ENCODE results near the gene DCAF11. TPM values are rescaled to one million over a fixed set of nuclear protein-coding genes. Genes with fewer than 3 reads are reported as not detected.

DCAF11 gene
- 10 to 100 TPM; 79.4 to 84.0 TPM for total RNA-seq

GRCh38 chr14:24114532-24115421, at the start of gene DCAF11, which contains the start of gene NRL:
DCAF11 (plus strand) TSS chr14:24114777; CDS start chr14:24115595, 818 bp downstream.
NRL (minus strand) TSS chr14:24114949; CDS start chr14:24082848, 32,101 bp downstream.
- CTCF ChIA-PET: interaction anchor here (0.7 to 4.1 kb wide), 10 partner anchors 9 to 128 kb away, joined by 3 to 20 read pairs (median 8); partner anchors contain the start of genes IRF9, PSME1, PSME2 and RNF31
- peak; percentile 99 for DNase-seq
- Mint-ChIP-seq H3K36me3 (ENCODE audit: low read depth) (peaks cover 33% of the 10 kb centered on the region), H3K27me3 (ENCODE audit: low read depth) (no peaks in the 10 kb centered on the region), H3K4me3 (peak within 1 kb of the TSS; percentile 99), H3K4me1 (ENCODE audit: low read depth) (peaks cover 18% of the 10 kb centered on the region), H3K9me3 (no peaks in the 10 kb centered on the region), H3K27ac (peak within 1 kb of the TSS; percentile 100)
- intact Hi-C loops (cut with micrococcal nuclease): loop anchor here (1.0 to 10.0 kb wide), 20 partner anchors 20 to 1110 kb away; partner anchors contain the start of genes AP1G2, BCL2L2, CHMP4A and DHRS1

DNA sequence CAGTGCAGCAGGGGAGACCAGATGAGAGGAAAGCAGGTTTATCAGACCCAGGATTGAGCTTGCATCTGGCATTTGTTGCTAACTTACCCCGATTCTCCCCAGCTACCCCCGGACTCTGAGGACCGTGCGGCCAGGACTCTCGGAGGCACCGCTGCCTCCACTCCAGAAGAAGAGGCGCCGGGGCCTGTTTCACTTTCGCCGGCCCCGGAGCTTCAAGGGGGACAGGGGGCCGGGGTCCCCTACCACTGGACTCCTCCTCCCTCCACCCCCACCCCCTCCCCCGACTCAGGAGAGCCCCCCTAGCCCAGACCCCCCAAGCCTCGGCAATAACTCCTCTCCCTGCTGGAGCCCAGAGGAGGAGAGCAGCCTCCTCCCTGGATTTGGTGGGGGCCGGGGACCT, 49.7 kb upstream of the DCAF11 start:
- Mint-ChIP-seq H3K27me3 (ENCODE audit: low read depth) (no peaks in the 10 kb centered on the region), H3K4me3 (no peak overlapping the region), H3K27ac (no peak overlapping the region), H3K9me3 (no peaks in the 10 kb centered on the region), H3K4me1 (ENCODE audit: low read depth) (no peaks in the 10 kb centered on the region), H3K36me3 (ENCODE audit: low read depth) (no peaks in the 10 kb centered on the region)
- CTCF ChIA-PET: interaction anchor here (1.0 to 3.6 kb wide), 2 partner anchors 25 to 44 kb away, joined by 3 to 17 read pairs; no protein-coding TSS in a partner anchor
- DNase-seq: no peak
- intact Hi-C loops (cut with micrococcal nuclease): no loop called here

- Mint-ChIP-seq H3K27ac (no peak overlapping the region), H3K4me1 (ENCODE audit: low read depth) (no peaks in the 10 kb centered on the region), H3K27me3 (ENCODE audit: low read depth) (no peaks in the 10 kb centered on the region), H3K9me3 (no peaks in the 10 kb centered on the region), H3K36me3 (ENCODE audit: low read depth) (no peaks in the 10 kb centered on the region), H3K4me3 (no peak overlapping the region)
- no peak for DNase-seq
- CTCF ChIA-PET: interaction anchor here (1.0 to 3.6 kb wide), 3 partner anchors 17 to 43 kb away, joined by 3 to 17 read pairs (median 3); no protein-coding TSS in a partner anchor
- intact Hi-C loops (cut with micrococcal nuclease): no loop called here
Measured at GRCh38 chr14:24065408-24065807, 49.2 kb upstream of the DCAF11 start.

GRCh38 chr14:24066496-24067132, 48.0 kb upstream of the DCAF11 start:
- Mint-ChIP-seq H3K27me3 (ENCODE audit: low read depth) (no peaks in the 10 kb centered on the region), H3K4me3 (no peak overlapping the region), H3K36me3 (ENCODE audit: low read depth) (no peaks in the 10 kb centered on the region), H3K9me3 (no peaks in the 10 kb centered on the region), H3K4me1 (ENCODE audit: low read depth) (peaks cover 5% of the 10 kb centered on the region), H3K27ac (no peak overlapping the region)
- no peak for DNase-seq
- intact Hi-C loops (cut with micrococcal nuclease): no loop called here
- CTCF ChIA-PET: interaction anchor here (2.6 to 3.6 kb wide), 2 partner anchors 9 to 23 kb away, joined by 14 to 17 read pairs; no protein-coding TSS in a partner anchor

DNA sequence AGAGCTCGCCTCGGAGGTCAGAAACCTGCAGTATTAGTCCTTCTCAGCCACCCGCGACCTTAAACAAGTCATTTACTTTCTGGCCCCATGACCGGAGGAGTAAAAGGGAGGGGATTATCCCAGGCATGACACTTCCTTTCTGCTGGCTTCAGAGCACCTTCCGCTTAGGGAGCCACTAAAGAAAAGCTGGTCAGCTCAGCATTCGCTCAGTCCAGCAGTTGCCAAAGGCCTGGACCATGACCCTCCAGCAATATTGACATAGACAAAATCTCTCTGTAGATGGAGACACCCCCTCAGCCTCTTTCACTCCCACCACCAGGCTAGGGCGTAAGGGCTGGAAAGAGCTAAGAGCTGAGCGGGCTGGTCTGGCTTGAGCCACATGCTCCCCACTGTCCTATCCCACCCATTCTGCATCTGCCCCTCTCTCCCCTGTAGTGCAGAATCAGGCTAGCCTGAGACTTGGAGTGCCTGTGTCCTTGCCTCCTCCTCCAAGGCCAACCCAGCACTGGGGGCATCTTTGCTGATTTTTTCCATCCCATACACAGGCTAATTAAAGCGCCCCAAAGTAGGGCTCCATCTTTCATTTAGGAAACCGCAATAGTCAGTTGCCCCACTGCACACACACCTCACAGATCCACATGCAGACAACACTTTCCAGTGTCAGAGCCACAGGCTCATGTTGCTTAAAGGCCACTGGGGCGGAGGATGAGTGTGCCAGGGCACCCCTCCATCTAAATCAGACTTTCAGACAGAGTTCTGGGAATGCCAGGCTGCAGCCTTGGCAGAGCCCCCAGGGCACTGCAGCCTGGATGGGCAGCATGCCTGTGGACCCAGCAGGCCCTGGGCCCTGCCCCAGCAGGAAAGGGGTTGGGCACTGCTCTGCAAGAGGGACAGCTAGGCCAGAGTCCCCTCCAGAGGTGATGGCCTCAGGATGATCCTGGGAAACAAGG, 47.2 kb upstream of the DCAF11 start:
- Mint-ChIP-seq H3K36me3 (ENCODE audit: low read depth) (no peaks in the 10 kb centered on the region), H3K27me3 (ENCODE audit: low read depth) (no peaks in the 10 kb centered on the region), H3K9me3 (no peaks in the 10 kb centered on the region), H3K27ac (no peak overlapping the region), H3K4me3 (no peak overlapping the region), H3K4me1 (ENCODE audit: low read depth) (peaks cover 5% of the 10 kb centered on the region)
- CTCF ChIA-PET: interaction anchor here (0.6 to 2.6 kb wide), 3 partner anchors 9 to 518 kb away, joined by 4 to 14 read pairs (median 6); no protein-coding TSS in a partner anchor
- no peak for DNase-seq
- intact Hi-C loops (cut with micrococcal nuclease): no loop called here

DNA sequence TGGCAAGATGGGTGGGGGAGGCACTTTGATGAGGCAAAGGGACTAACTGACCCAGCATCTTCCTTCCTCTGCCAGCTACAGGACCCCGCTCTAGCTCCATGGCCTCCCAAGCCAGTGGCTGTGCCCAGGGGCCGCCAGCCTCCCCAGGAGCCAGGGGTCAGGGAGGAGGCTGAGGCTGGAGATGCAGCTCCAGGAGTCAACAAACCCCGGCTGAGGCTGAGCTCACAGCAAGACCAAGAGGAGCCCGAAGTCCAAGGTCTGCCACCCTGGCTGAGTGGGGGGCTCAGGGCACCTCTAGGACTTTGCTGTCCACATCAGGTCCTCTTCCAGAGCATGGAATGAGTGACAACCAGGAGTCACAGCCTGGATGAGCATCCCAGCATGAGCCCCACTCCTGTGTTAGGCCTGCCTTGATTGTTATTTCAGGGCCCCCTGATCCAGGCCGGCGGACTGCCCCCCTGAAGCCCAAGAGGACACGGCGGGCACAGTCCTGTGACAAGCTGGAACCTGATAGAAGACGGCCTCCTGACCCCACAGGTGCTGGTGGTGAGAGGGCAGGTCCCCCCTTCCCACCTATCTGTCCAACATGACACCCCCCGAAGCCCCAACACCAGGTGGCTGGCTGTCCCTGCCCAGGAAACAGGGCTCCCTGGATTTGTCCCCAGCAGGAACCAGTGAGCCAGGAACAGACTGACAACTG, 45.7 kb upstream of the DCAF11 start:
- no peaks in the 10 kb centered on the region for H3K27me3 Mint-ChIP-seq (ENCODE audit: low read depth)
- intact Hi-C loops (cut with micrococcal nuclease): no loop called here

GRCh38 chr14:24069411-24069735, 45.2 kb upstream of the DCAF11 start:
- Mint-ChIP-seq H3K36me3 (ENCODE audit: low read depth) (no peaks in the 10 kb centered on the region), H3K9me3 (no peaks in the 10 kb centered on the region), H3K27me3 (ENCODE audit: low read depth) (no peaks in the 10 kb centered on the region), H3K4me3 (no peak overlapping the region), H3K27ac (no peak overlapping the region), H3K4me1 (ENCODE audit: low read depth) (peaks cover 5% of the 10 kb centered on the region)
- intact Hi-C loops (cut with micrococcal nuclease): no loop called here
- CTCF ChIA-PET: interaction anchor here (0.9 to 1.9 kb wide), 2 partner anchors 21 to 40 kb away, joined by 4 to 6 read pairs; no protein-coding TSS in a partner anchor
- DNase-seq: no peak

More for the DNA sequence above, 45.7 kb upstream of the DCAF11 start:
- Mint-ChIP-seq H3K4me3 (no peak overlapping the region), H3K27ac (no peak overlapping the region), H3K9me3 (no peaks in the 10 kb centered on the region), H3K36me3 (ENCODE audit: low read depth) (no peaks in the 10 kb centered on the region), H3K4me1 (ENCODE audit: low read depth) (peaks cover 5% of the 10 kb centered on the region)
- CTCF ChIA-PET: interaction anchor here (1.3 to 2.6 kb wide), 3 partner anchors 11 to 40 kb away, joined by 6 to 14 read pairs (median 6); no protein-coding TSS in a partner anchor
- no peak for DNase-seq

- Mint-ChIP-seq H3K27me3 (ENCODE audit: low read depth) (no peaks in the 10 kb centered on the region), H3K4me3 (no peak overlapping the region), H3K9me3 (no peaks in the 10 kb centered on the region), H3K27ac (no peak overlapping the region), H3K36me3 (ENCODE audit: low read depth) (no peaks in the 10 kb centered on the region), H3K4me1 (ENCODE audit: low read depth) (peaks cover 5% of the 10 kb centered on the region)
- CTCF ChIA-PET: interaction anchor here (0.9 to 1.4 kb wide), 4 partner anchors 12 to 38 kb away, joined by 4 read pairs; no protein-coding TSS in a partner anchor
- intact Hi-C loops (cut with micrococcal nuclease): no loop called here
- DNase-seq: no peak
Measured at GRCh38 chr14:24070285-24071143, 44.1 kb upstream of the DCAF11 start.

DNA sequence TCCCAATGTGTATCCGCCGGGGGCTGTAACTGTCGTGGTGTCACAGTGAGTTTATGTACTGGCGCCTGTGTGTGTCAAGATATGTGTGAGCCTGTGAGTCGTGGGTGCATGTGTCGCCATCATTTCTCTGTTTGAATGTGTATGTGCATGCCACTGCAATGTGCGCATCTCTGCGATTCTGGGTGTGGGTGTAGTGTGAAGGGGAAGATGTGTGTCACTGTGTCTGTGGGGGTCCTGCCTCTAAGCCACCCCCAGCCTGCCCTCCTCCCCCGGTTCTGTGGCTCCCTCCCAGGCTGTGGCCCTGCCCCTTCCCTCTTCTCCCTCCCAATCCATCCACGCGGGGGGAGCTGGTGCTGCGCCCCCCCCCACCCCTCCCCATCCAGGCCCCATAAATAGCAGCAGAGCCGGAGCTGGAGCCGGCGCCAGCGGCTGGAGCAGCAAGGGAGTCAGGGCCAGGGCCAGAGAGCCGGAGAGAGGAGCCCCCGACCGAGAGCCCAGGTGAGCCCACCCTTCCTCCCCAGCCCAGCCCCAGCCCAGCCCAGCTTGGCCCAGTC, 43.4 kb upstream of the DCAF11 start, which contains the start of gene CPNE6:
TSS of gene CPNE6 (plus strand) at position 419 of the 554 bp plus-strand sequence. CDS start 1,375 bp downstream, outside the sequence.
- DNase-seq: peak; percentile 57
- no peak within 1 kb of the TSS for H3K4me3 Mint-ChIP-seq
- H3K9me3 Mint-ChIP-seq: no peaks in the 10 kb centered on the region
- intact Hi-C loops (cut with micrococcal nuclease): no loop called here
- H3K36me3 Mint-ChIP-seq (ENCODE audit: low read depth): no peaks in the 10 kb centered on the region
- no peaks in the 10 kb centered on the region for H3K27me3 Mint-ChIP-seq (ENCODE audit: low read depth)
- CTCF ChIA-PET: interaction anchor here (1.3 to 1.4 kb wide), 2 partner anchors 13 to 38 kb away, joined by 4 read pairs; no protein-coding TSS in a partner anchor
- H3K4me1 Mint-ChIP-seq (ENCODE audit: low read depth): peaks cover 5% of the 10 kb centered on the region
- H3K27ac Mint-ChIP-seq: no peak within 1 kb of the TSS

DNA sequence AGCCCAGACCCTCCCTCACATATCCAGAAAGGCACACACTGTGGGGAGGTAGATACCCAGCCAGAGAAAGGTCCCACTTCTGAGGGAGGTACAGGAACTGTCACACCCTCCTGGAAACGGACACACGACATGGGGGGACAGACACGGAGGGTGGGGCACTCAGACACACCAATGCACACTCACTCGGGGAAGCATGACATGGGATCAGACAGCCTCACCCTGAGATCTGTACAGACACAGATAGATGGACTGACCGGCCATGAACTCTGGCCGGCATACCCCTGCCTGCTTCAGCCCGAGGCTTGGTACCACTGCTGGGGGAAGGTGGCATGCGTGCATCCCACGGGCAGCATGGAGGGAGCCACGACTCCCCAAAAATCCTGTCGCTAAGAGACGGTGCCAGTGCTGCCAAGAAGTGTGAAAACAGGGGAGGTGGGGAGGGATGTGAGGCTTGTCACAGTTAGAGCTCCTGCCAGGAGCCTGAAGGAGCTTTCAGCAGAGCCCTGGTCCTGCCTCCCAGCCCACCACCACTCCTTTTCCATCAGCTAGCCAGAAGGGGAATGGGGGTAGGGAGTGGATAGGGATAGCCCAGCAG, 42.6 kb upstream of the DCAF11 start:
- Mint-ChIP-seq H3K27me3 (ENCODE audit: low read depth) (no peaks in the 10 kb centered on the region), H3K9me3 (no peaks in the 10 kb centered on the region), H3K27ac (no peak overlapping the region), H3K4me1 (ENCODE audit: low read depth) (peaks cover 5% of the 10 kb centered on the region), H3K36me3 (ENCODE audit: low read depth) (no peaks in the 10 kb centered on the region), H3K4me3 (no peak overlapping the region)
- intact Hi-C loops (cut with micrococcal nuclease): no loop called here
- CTCF ChIA-PET: interaction anchor here (1.4 to 3.3 kb wide), 2 partner anchors 14 to 18 kb away, joined by 7 to 9 read pairs; no protein-coding TSS in a partner anchor
- no peak for DNase-seq
